ENCODE results near the gene SDF4.
A peak's percentile ranks its signal among the peaks of the same experiment; 100 is the strongest.

SDF4 gene

DNA sequence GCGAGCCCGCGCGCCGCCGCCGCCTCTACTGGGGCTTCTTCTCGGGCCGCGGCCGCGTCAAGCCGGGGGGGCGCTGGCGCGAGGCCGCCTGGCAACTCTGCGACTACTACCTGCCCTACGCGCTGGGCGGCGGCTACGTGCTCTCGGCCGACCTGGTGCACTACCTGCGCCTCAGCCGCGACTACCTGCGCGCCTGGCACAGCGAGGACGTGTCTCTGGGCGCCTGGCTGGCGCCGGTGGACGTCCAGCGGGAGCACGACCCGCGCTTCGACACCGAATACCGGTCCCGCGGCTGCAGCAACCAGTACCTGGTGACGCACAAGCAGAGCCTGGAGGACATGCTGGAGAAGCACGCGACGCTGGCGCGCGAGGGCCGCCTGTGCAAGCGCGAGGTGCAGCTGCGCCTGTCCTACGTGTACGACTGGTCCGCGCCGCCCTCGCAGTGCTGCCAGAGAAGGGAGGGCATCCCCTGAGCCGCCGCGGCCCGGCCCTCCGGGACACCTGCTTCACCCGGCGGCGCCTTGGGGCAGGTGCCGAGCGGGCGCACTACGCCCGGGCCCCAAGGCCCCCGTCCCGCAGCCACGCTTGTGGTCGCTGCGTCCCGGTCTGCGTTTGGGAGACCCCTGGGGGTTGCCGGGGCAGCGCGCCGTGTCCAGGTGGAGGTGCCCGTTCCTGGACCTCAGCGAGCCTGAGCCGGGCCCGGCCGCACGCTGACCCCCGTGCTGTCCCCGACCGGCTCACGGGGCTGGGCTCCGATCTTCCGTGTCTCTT, 1.2 kb upstream of the SDF4 start:
- Histone ChIP-seq H3K79me2 (ENCODE audit: control insufficient read depth, low read length) (peaks cover 71% of the 10 kb centered on the region), H4K20me1 (ENCODE audit: control insufficient read depth, insufficient read depth, low read depth, low read length) (no peaks in the 10 kb centered on the region; the same call in 1 of the 2 replicates), H3F3A (ENCODE audit: control insufficient read depth, insufficient read depth) (no peaks in the 10 kb centered on the region), H3K27me3 (ENCODE audit: control insufficient read depth, low read length) (peaks cover 5% of the 10 kb centered on the region), H3K4me3 (ENCODE audit: low read length) (peak overlapping the region; percentile 66), H3K9me2 (replicated peaks; ENCODE audit: control insufficient read depth, low read length) (no peaks in the 10 kb centered on the region), H3K36me3 (ENCODE audit: control insufficient read depth, low read length) (peaks cover 45% of the 10 kb centered on the region), H3K9me3 (ENCODE audit: control insufficient read depth, insufficient read depth, low read length) (no peaks in the 10 kb centered on the region), H3K4me2 (ENCODE audit: low read length) (peak overlapping the region; percentile 82), H3K4me1 (ENCODE audit: control insufficient read depth, low read length) (peaks cover 26% of the 10 kb centered on the region), H3K27ac (ENCODE audit: low read depth, low read length) (no peak overlapping the region)
- no peak for TF ChIP-seq EZH2phosphoT487 (IDR thresholded peaks at IDR 0.05; ENCODE audit: borderline replicate concordance, low read length)
- TF ChIP-seq, protein P1, sequence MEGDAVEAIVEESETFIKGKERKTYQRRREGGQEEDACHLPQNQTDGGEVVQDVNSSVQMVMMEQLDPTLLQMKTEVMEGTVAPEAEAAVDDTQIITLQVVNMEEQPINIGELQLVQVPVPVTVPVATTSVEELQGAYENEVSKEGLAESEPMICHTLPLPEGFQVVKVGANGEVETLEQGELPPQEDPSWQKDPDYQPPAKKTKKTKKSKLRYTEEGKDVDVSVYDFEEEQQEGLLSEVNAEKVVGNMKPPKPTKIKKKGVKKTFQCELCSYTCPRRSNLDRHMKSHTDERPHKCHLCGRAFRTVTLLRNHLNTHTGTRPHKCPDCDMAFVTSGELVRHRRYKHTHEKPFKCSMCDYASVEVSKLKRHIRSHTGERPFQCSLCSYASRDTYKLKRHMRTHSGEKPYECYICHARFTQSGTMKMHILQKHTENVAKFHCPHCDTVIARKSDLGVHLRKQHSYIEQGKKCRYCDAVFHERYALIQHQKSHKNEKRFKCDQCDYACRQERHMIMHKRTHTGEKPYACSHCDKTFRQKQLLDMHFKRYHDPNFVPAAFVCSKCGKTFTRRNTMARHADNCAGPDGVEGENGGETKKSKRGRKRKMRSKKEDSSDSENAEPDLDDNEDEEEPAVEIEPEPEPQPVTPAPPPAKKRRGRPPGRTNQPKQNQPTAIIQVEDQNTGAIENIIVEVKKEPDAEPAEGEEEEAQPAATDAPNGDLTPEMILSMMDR (IDR thresholded peaks at IDR 0.05; ENCODE audit: low read depth, low read length, poor library complexity, severe bottlenecking): no peak

DNA sequence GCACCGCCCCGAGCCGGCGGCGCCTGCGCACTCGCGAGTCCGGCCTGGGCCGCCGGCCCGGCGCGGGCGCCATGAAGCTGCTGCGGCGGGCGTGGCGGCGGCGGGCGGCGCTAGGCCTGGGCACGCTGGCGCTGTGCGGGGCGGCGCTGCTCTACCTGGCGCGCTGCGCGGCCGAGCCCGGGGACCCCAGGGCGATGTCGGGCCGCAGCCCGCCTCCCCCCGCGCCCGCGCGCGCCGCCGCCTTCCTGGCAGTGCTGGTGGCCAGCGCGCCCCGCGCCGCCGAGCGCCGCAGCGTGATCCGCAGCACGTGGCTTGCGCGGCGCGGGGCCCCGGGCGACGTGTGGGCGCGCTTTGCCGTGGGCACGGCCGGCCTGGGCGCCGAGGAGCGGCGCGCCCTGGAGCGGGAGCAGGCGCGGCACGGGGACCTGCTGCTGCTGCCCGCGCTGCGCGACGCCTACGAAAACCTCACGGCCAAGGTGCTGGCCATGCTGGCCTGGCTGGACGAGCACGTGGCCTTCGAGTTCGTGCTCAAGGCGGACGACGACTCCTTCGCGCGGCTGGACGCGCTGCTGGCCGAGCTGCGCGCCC, 501 bp upstream of the SDF4 start, which contains the start of gene B3GALT6:
TSS of gene B3GALT6 (plus strand) at position 30 of the 588 bp plus-strand sequence. CDS start at position 72, 42 bp downstream.
- peaks cover 22% of the 10 kb centered on the region for H3K4me1 ChIP-seq (ENCODE audit: control insufficient read depth, low read length)
- peak within 1 kb of the TSS; percentile 55 for H3K27ac ChIP-seq (ENCODE audit: low read depth, low read length)
- H3K36me3 ChIP-seq (ENCODE audit: control insufficient read depth, low read length): peaks cover 52% of the 10 kb centered on the region
- H4K20me1 ChIP-seq (ENCODE audit: control insufficient read depth, insufficient read depth, low read depth, low read length): no peaks in the 10 kb centered on the region; the same call in 1 of the 2 replicates
- H3K9me2 ChIP-seq (replicated peaks; ENCODE audit: control insufficient read depth, low read length): no peaks in the 10 kb centered on the region
- H3K4me3 ChIP-seq (ENCODE audit: low read length): peak within 1 kb of the TSS; percentile 92
- peaks cover 77% of the 10 kb centered on the region for H3K79me2 ChIP-seq (ENCODE audit: control insufficient read depth, low read length)
- TF ChIP-seq EZH2phosphoT487 (IDR thresholded peaks at IDR 0.05; ENCODE audit: borderline replicate concordance, low read length): no peak
- TF ChIP-seq, protein P1 (IDR thresholded peaks at IDR 0.05; ENCODE audit: low read depth, low read length, poor library complexity, severe bottlenecking): no peak
- H3K4me2 ChIP-seq (ENCODE audit: low read length): peak within 1 kb of the TSS; percentile 82
- no peaks in the 10 kb centered on the region for H3K9me3 ChIP-seq (ENCODE audit: control insufficient read depth, insufficient read depth, low read length)
- H3F3A ChIP-seq (ENCODE audit: control insufficient read depth, insufficient read depth): no peaks in the 10 kb centered on the region
- H3K27me3 ChIP-seq (ENCODE audit: control insufficient read depth, low read length): peaks cover under 1% of the 10 kb centered on the region; the same call in 1 of the 2 replicates

DNA sequence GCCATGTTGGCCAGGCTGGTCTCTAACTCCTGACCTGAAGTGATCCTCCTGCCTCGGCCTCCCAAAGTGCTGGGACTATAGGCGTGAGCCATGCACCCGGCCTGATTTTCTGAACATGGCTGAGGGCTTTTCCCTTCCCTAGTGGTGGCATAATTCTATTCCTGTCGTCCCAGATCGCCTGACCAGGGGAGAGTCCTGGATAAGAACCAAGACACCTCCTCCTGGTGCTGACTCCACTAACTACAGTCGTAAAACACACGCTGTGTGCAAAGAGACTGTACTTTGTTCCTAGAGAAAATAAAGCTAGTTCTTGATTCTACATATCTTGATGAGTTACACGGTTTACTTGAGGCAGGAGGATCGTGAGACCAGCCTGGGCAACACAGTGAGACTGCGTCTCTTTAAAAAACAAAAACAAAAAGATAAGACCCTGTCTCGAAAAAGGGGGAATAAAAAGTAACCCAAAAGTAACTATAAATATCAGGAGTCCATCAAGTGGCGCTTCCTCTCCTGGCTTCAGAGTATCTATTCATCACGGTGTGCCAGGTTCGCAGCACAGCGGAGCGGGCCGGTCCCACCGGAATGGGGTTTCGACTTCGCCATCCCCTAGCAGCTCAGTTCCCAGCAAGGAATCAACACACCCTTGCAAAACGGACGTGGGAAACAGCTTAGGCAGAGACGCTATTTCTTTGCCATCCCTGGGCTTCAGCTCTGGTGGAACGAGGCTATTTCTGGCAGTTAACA, 973 bp downstream of the SDF4 start:
- Histone ChIP-seq H3K4me1 (ENCODE audit: control insufficient read depth, low read length) (peaks cover 22% of the 10 kb centered on the region), H3K79me2 (ENCODE audit: control insufficient read depth, low read length) (peaks cover 91% of the 10 kb centered on the region), H3K9me3 (ENCODE audit: control insufficient read depth, insufficient read depth, low read length) (no peaks in the 10 kb centered on the region), H4K20me1 (ENCODE audit: control insufficient read depth, insufficient read depth, low read depth, low read length) (no peaks in the 10 kb centered on the region; the same call in 1 of the 2 replicates), H3K27me3 (ENCODE audit: control insufficient read depth, low read length) (no peaks in the 10 kb centered on the region), H3K9me2 (replicated peaks; ENCODE audit: control insufficient read depth, low read length) (no peaks in the 10 kb centered on the region), H3K4me3 (ENCODE audit: low read length) (peak overlapping the region; percentile 92), H3F3A (ENCODE audit: control insufficient read depth, insufficient read depth) (no peaks in the 10 kb centered on the region), H3K27ac (ENCODE audit: low read depth, low read length) (peak overlapping the region; percentile 55), H3K4me2 (ENCODE audit: low read length) (peak overlapping the region; percentile 74), H3K36me3 (ENCODE audit: control insufficient read depth, low read length) (peaks cover 65% of the 10 kb centered on the region)
- TF ChIP-seq, protein P1 (IDR thresholded peaks at IDR 0.05; ENCODE audit: low read depth, low read length, poor library complexity, severe bottlenecking): no peak
- no peak for TF ChIP-seq EZH2phosphoT487 (IDR thresholded peaks at IDR 0.05; ENCODE audit: borderline replicate concordance, low read length)
